Measurements from ENCODE around the gene EPHB6. TPM values are rescaled to one million over a fixed set of nuclear protein-coding genes. Genes with fewer than 3 reads are reported as not detected.

Gene EPHB6
- total RNA-seq, 1 donor = 11.0 TPM

- no peak for TF ChIP-seq CTCF (IDR thresholded peaks at IDR 0.05; ENCODE audit: insufficient read depth, low read length)
- DNase-seq (ENCODE audit: low read depth) = no peak
Measured at GRCh38 chr7:142833174-142834048, 21.5 kb upstream of the EPHB6 start.

GRCh38 chr7:142835487-142835886 is 19.4 kb upstream of the EPHB6 start:
- no peak overlapping the region for H3K4me3 ChIP-seq (ENCODE audit: low read depth, low read length)
- no peak for TF ChIP-seq CTCF (IDR thresholded peaks at IDR 0.05; ENCODE audit: insufficient read depth, low read length)
- no peak for DNase-seq (ENCODE audit: low read depth)

More at GRCh38 chr7:142833174-142834048, 21.5 kb upstream of the EPHB6 start:
- H3K4me3 ChIP-seq (ENCODE audit: low read depth, low read length) = no peak overlapping the region

- no peak for TF ChIP-seq CTCF (IDR thresholded peaks at IDR 0.05; ENCODE audit: insufficient read depth, low read length)
Measured at GRCh38 chr7:142836426-142836825, 18.4 kb upstream of the EPHB6 start.

GRCh38 chr7:142838461-142839213 is 16.2 kb upstream of the EPHB6 start:
- DNase-seq (ENCODE audit: low read depth) = no peak
- TF ChIP-seq CTCF (IDR thresholded peaks at IDR 0.05; ENCODE audit: insufficient read depth, low read length) = no peak
- H3K4me3 ChIP-seq (ENCODE audit: low read depth, low read length) = no peak overlapping the region

More at GRCh38 chr7:142836426-142836825, 18.4 kb upstream of the EPHB6 start:
- DNase-seq (ENCODE audit: low read depth) = no peak
- H3K4me3 ChIP-seq (ENCODE audit: low read depth, low read length) = no peak overlapping the region

- no peak for TF ChIP-seq CTCF (IDR thresholded peaks at IDR 0.05; ENCODE audit: insufficient read depth, low read length)
- DNase-seq (ENCODE audit: low read depth) = no peak
- H3K4me3 ChIP-seq (ENCODE audit: low read depth, low read length) = no peak overlapping the region
Measured at GRCh38 chr7:142842251-142842766, 12.6 kb upstream of the EPHB6 start.

GRCh38 chr7:142847353-142847752 is 7.5 kb upstream of the EPHB6 start:
- no peak for DNase-seq (ENCODE audit: low read depth)
- TF ChIP-seq CTCF (IDR thresholded peaks at IDR 0.05; ENCODE audit: insufficient read depth, low read length) = no peak
- H3K4me3 ChIP-seq (ENCODE audit: low read depth, low read length) = no peak overlapping the region
